Measurements from ENCODE around the gene TBL3.
A peak's percentile ranks its signal among the peaks of the same experiment; 100 is the strongest.

Gene TBL3

GRCh38 chr16:1978476-1979120 is 6.7 kb downstream of the TBL3 start:
- WGBS (ENCODE audit: insufficient coverage, insufficient read length), result no CpG with 5 or more reads among the region's 37 CpGs
- H3K4me3 ChIP-seq (ENCODE audit: low read length), result peak overlapping the region; percentile 25; the same call in 1 of the 2 replicates
- DNase-seq (ENCODE audit: low read depth, low spot score), result no peak
- H3K4me1 ChIP-seq (ENCODE audit: control insufficient read depth, insufficient read depth, low read length), result peaks cover 3% of the 10 kb centered on the region; the same call in 1 of the 2 replicates
- peaks cover 37% of the 10 kb centered on the region for H3K36me3 ChIP-seq (ENCODE audit: control insufficient read depth, insufficient read depth, low read length)
- H3K9me3 ChIP-seq (ENCODE audit: control insufficient read depth, insufficient read depth, low read length), result no peaks in the 10 kb centered on the region
- peaks cover 11% of the 10 kb centered on the region; the same call in 1 of the 2 replicates for H3K27me3 ChIP-seq (ENCODE audit: control insufficient read depth, insufficient read depth, low read length)
- H3K27ac ChIP-seq (ENCODE audit: low read length), result no peak overlapping the region

GRCh38 chr16:1979271-1980029 is 7.6 kb downstream of the TBL3 start:
- no CpG with 5 or more reads among the region's 70 CpGs for WGBS (ENCODE audit: insufficient coverage, insufficient read length)
- Histone ChIP-seq H3K36me3 (ENCODE audit: control insufficient read depth, insufficient read depth, low read length) (peaks cover 37% of the 10 kb centered on the region), H3K27ac (ENCODE audit: low read length) (no peak overlapping the region), H3K4me1 (ENCODE audit: control insufficient read depth, insufficient read depth, low read length) (peaks cover 3% of the 10 kb centered on the region; the same call in 1 of the 2 replicates), H3K4me3 (ENCODE audit: low read length) (peak overlapping the region; percentile 25; the same call in 1 of the 2 replicates), H3K9me3 (ENCODE audit: control insufficient read depth, insufficient read depth, low read length) (no peaks in the 10 kb centered on the region), H3K27me3 (ENCODE audit: control insufficient read depth, insufficient read depth, low read length) (peaks cover 11% of the 10 kb centered on the region; the same call in 1 of the 2 replicates)
- no peak for DNase-seq (ENCODE audit: low read depth, low spot score)

DNA sequence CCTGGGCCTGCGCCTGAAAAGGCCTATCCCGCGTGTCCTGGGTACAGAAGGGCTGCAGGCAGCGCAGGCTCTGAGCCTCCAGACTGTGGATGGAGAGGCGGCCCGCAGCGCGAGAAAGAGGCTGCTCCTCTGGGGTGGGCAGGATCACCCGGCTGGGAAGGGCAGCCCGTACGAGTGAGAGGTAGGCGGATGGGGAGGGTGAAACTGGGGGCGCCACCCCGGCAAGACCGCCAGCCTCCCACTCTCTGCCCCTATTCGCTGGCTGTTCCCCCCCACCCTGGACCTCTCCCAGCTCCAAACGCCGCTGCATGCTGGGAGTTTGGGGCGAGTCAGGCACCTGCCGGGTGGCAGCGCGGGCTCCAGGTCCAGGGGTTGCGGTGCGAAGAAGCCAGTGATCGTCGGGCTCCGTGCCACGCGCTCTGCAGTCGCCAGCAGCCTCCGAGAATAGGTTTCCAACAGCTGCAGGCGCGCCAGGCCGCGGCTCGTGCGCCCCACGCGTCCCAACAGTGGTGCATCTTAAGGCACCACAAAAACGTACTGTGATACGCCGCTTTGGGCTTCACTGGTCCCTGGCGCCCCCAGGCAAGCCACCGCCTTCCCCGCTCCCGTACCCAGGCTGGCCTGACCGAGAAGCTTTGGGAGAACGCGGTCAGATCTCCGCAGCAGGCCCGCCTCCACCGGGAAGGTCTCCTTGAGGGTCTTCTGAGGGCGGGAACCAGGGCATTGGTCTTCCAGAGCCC is 8.3 kb downstream of the TBL3 start:
- WGBS (ENCODE audit: insufficient coverage, insufficient read length), result no CpG with 5 or more reads among the region's 53 CpGs
- Histone ChIP-seq H3K27ac (ENCODE audit: low read length) (no peak overlapping the region), H3K4me3 (ENCODE audit: low read length) (peak overlapping the region; percentile 25; the same call in 1 of the 2 replicates), H3K4me1 (ENCODE audit: control insufficient read depth, insufficient read depth, low read length) (peaks cover 3% of the 10 kb centered on the region; the same call in 1 of the 2 replicates), H3K36me3 (ENCODE audit: control insufficient read depth, insufficient read depth, low read length) (peaks cover 30% of the 10 kb centered on the region), H3K27me3 (ENCODE audit: control insufficient read depth, insufficient read depth, low read length) (peaks cover 11% of the 10 kb centered on the region; the same call in 1 of the 2 replicates), H3K9me3 (ENCODE audit: control insufficient read depth, insufficient read depth, low read length) (no peaks in the 10 kb centered on the region)
- no peak for DNase-seq (ENCODE audit: low read depth, low spot score)

DNA sequence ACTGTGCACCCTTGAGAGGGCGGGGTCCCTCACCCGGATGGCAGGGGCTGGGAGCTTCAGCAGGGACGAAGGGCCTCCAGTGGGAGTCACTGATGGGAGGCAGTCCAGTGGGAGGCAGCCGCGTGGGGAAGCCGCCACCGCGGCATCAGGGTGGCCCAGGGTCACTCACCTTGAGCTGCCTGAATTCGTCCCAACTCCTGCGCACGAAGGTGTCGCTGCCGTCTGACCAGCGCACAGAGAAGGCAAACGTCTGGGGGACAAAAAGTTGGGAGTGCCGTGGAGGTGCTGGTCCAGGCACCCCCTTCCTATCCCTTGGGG is 8.9 kb downstream of the TBL3 start:
- peaks cover 11% of the 10 kb centered on the region; the same call in 1 of the 2 replicates for H3K27me3 ChIP-seq (ENCODE audit: control insufficient read depth, insufficient read depth, low read length)
- no peaks in the 10 kb centered on the region for H3K9me3 ChIP-seq (ENCODE audit: control insufficient read depth, insufficient read depth, low read length)
- DNase-seq (ENCODE audit: low read depth, low spot score), result no peak
- no peak overlapping the region for H3K27ac ChIP-seq (ENCODE audit: low read length)
- peaks cover 3% of the 10 kb centered on the region; the same call in 1 of the 2 replicates for H3K4me1 ChIP-seq (ENCODE audit: control insufficient read depth, insufficient read depth, low read length)
- H3K36me3 ChIP-seq (ENCODE audit: control insufficient read depth, insufficient read depth, low read length), result peaks cover 28% of the 10 kb centered on the region
- WGBS (ENCODE audit: insufficient coverage, insufficient read length), result no CpG with 5 or more reads among the region's 16 CpGs
- H3K4me3 ChIP-seq (ENCODE audit: low read length), result no peak overlapping the region

GRCh38 chr16:1981398-1981836 is 9.6 kb downstream of the TBL3 start, which contains the start of gene NOXO1:
NOXO1 (minus strand) TSS chr16:1981469; CDS start chr16:1981179, 290 bp downstream.
- H3K27ac ChIP-seq (ENCODE audit: low read length), result no peak within 1 kb of the TSS
- no peaks in the 10 kb centered on the region for H3K9me3 ChIP-seq (ENCODE audit: control insufficient read depth, insufficient read depth, low read length)
- WGBS (ENCODE audit: insufficient coverage, insufficient read length), result no CpG with 5 or more reads among the region's 6 CpGs
- peaks cover 26% of the 10 kb centered on the region for H3K36me3 ChIP-seq (ENCODE audit: control insufficient read depth, insufficient read depth, low read length)
- no peak for DNase-seq (ENCODE audit: low read depth, low spot score)
- peaks cover 3% of the 10 kb centered on the region; the same call in 1 of the 2 replicates for H3K4me1 ChIP-seq (ENCODE audit: control insufficient read depth, insufficient read depth, low read length)
- H3K4me3 ChIP-seq (ENCODE audit: low read length), result peak within 1 kb of the TSS; percentile 25; the same call in 1 of the 2 replicates
- peaks cover 11% of the 10 kb centered on the region; the same call in 1 of the 2 replicates for H3K27me3 ChIP-seq (ENCODE audit: control insufficient read depth, insufficient read depth, low read length)

- H3K27me3 ChIP-seq (ENCODE audit: control insufficient read depth, insufficient read depth, low read length), result peaks cover 11% of the 10 kb centered on the region; the same call in 1 of the 2 replicates
- H3K9me3 ChIP-seq (ENCODE audit: control insufficient read depth, insufficient read depth, low read length), result no peaks in the 10 kb centered on the region
- peaks cover 3% of the 10 kb centered on the region; the same call in 1 of the 2 replicates for H3K4me1 ChIP-seq (ENCODE audit: control insufficient read depth, insufficient read depth, low read length)
- no CpG with 5 or more reads among the region's 5 CpGs for WGBS (ENCODE audit: insufficient coverage, insufficient read length)
- no peak for DNase-seq (ENCODE audit: low read depth, low spot score)
- H3K36me3 ChIP-seq (ENCODE audit: control insufficient read depth, insufficient read depth, low read length), result peaks cover 21% of the 10 kb centered on the region
- no peak overlapping the region for H3K27ac ChIP-seq (ENCODE audit: low read length)
- no peak overlapping the region for H3K4me3 ChIP-seq (ENCODE audit: low read length)
These were observed 10.2 kb downstream of the TBL3 start for GRCh38 chr16:1982013-1982433.

DNA sequence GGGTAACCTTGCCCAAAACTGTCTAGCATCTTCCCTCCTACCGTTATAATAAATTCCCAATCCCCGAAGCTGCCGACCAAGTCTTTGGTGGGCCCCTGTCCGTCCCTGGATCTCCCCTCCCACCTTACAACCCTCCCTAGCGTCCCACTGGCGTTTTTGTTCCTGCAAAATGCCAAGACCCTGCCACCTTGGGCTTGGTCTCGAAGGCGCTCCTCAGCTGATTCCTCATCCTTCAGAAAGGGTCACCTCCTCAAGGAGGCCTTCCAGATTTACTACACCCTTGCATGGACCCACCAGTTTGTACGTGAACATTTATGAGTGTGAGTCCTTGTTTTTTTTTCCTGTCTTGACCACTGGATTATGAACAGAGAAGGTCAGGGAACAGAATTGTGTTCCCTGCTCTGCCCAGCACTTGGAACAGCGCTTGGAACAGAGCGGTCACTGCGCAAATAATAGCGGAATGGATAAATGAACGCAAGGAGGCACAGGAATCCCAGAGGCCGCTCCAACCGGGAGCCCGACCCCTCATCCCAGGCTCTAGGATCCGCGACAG is 11.2 kb downstream of the TBL3 start:
- Histone ChIP-seq H3K4me3 (ENCODE audit: low read length) (no peak overlapping the region; the same call in 1 of the 2 replicates), H3K36me3 (ENCODE audit: control insufficient read depth, insufficient read depth, low read length) (peaks cover 10% of the 10 kb centered on the region), H3K9me3 (ENCODE audit: control insufficient read depth, insufficient read depth, low read length) (no peaks in the 10 kb centered on the region), H3K27me3 (ENCODE audit: control insufficient read depth, insufficient read depth, low read length) (peaks cover 11% of the 10 kb centered on the region; the same call in 1 of the 2 replicates), H3K27ac (ENCODE audit: low read length) (no peak overlapping the region), H3K4me1 (ENCODE audit: control insufficient read depth, insufficient read depth, low read length) (peaks cover 3% of the 10 kb centered on the region; the same call in 1 of the 2 replicates)
- no peak for DNase-seq (ENCODE audit: low read depth, low spot score)
- no CpG with 5 or more reads among the region's 19 CpGs for WGBS (ENCODE audit: insufficient coverage, insufficient read length)

GRCh38 chr16:1983544-1984346 is 11.9 kb downstream of the TBL3 start, which contains the start of gene GFER:
GFER (plus strand) TSS chr16:1984193; CDS start chr16:1984219, 26 bp downstream.
- peak; percentile 78 for DNase-seq (ENCODE audit: low read depth, low spot score)
- Histone ChIP-seq H3K27me3 (ENCODE audit: control insufficient read depth, insufficient read depth, low read length) (peaks cover 11% of the 10 kb centered on the region; the same call in 1 of the 2 replicates), H3K4me1 (ENCODE audit: control insufficient read depth, insufficient read depth, low read length) (0 out of 2 replicates have a peak, but pooled peaks cover 3% of the 10 kb centered on the region), H3K27ac (ENCODE audit: low read length) (no peak within 1 kb of the TSS), H3K4me3 (ENCODE audit: low read length) (peak within 1 kb of the TSS; percentile 68), H3K9me3 (ENCODE audit: control insufficient read depth, insufficient read depth, low read length) (no peaks in the 10 kb centered on the region), H3K36me3 (ENCODE audit: control insufficient read depth, insufficient read depth, low read length) (peaks cover 9% of the 10 kb centered on the region)
- no CpG with 5 or more reads among the region's 109 CpGs for WGBS (ENCODE audit: insufficient coverage, insufficient read length)
